Panc1 (cell line): Measurements from ENCODE around the gene BNIP5. TPM values are rescaled to one million over a fixed set of nuclear protein-coding genes. Genes with fewer than 3 reads are reported as not detected.

ENCODE experiments used
- ATAC-seq: fragments of 200-7000 bp; cut with Tn5 transposase; 2 replicates; pipeline ENCODE4 v1.9.1; 2020; ENCODE audit warnings: mild to moderate bottlenecking, moderate library complexity
- BruUV-seq: library from RNA; stranded (reverse); fragments of 400-500 nt; replicated peaks from 2 replicates; lab custom pipeline; 2021; lab: Mats Ljungman, UMichigan
- CTCF ChIA-PET: fragments of 300-600 bp; sonication (Branson Sonifier 250); formaldehyde crosslinking; loops from one replicate; lab custom pipeline; 2022; ENCODE audit warnings: antibody characterized with exemption; lab: Charles Lee
- POLR2A ChIA-PET: fragments of 300-600 bp; sonication (Branson Sonifier 250); formaldehyde crosslinking; loops from one replicate; lab custom pipeline; 2022; ENCODE audit warnings: antibody characterized with exemption; lab: Charles Lee
- DNase-seq: peaks from one replicate; pipeline ENCODE4 v3.0.0-alpha.2; 2010; ENCODE audit warnings: low read depth, low spot score
- H3K27ac ChIP-seq: 2 replicates; pipeline ENCODE4 v1.5.1; 2011; ENCODE audit warnings: mild to moderate bottlenecking, low read length, inconsistent platforms
- H3K27me3 ChIP-seq: fragments of 200-500 bp; sonication (Bioruptor generic); 2 replicates; pipeline ENCODE4 v1.6.0; 2014; ENCODE audit warnings: low read length, inconsistent platforms; ENCODE audit not compliant: control insufficient read depth, insufficient read depth
- H3K36me3 ChIP-seq: fragments of 200-500 bp; sonication (Bioruptor generic); 2 replicates; pipeline ENCODE4 v1.5.1; 2014; ENCODE audit warnings: inconsistent platforms, mild to moderate bottlenecking, low read length, moderate library complexity; ENCODE audit not compliant: control insufficient read depth, insufficient read depth
- H3K4me1 ChIP-seq: 2 replicates; pipeline ENCODE4 v1.5.1; 2011; ENCODE audit warnings: inconsistent platforms, mild to moderate bottlenecking, low read length, moderate library complexity; ENCODE audit not compliant: control insufficient read depth, insufficient read depth
- H3K4me3 ChIP-seq, 2 experiments: 2 replicates each; pipeline ENCODE4 v1.5.1; 2011 to 2012; ENCODE audit warnings: low read depth in 2 of 2, low read length in 2 of 2, mild to moderate bottlenecking in 2 of 2, inconsistent platforms in 1 of 2, moderate library complexity in 1 of 2
- H3K9me3 ChIP-seq: fragments of 200-500 bp; sonication (Bioruptor generic); 2 replicates; pipeline ENCODE4 v1.5.1; 2014; ENCODE audit warnings: low read depth, mild to moderate bottlenecking, inconsistent platforms, low read length, moderate library complexity; ENCODE audit not compliant: control insufficient read depth, insufficient read depth
- CTCF ChIP-seq: fragments of 450-650 bp; IDR thresholded peaks from 2 replicates; pipeline ENCODE4 v1.5.1; 2017; ENCODE audit warnings: mild to moderate bottlenecking
- POLR2AphosphoS5 ChIP-seq: IDR thresholded peaks from 2 replicates; pipeline ENCODE4 v1.6.1; 2012; ENCODE audit warnings: mild to moderate bottlenecking, low read depth, low read length, moderate library complexity
- REST ChIP-seq, 2 experiments: IDR thresholded peaks; 2 replicates each; pipeline ENCODE4 v1.6.1; 2011 to 2012; ENCODE audit warnings: low read depth in 2 of 2, control low read depth in 1 of 2, low read length in 1 of 2, mild to moderate bottlenecking in 1 of 2, moderate library complexity in 1 of 2; ENCODE audit not compliant: insufficient read depth in 1 of 2
- SIN3A ChIP-seq: IDR thresholded peaks from 2 replicates; pipeline ENCODE4 v1.6.1; 2012; ENCODE audit warnings: low read depth, mild to moderate bottlenecking, low read length, moderate library complexity, borderline replicate concordance; ENCODE audit not compliant: insufficient read depth
- TCF7L2 ChIP-seq: IDR thresholded peaks from 2 replicates; pipeline ENCODE4 v1.6.1; 2011; ENCODE audit warnings: mild to moderate bottlenecking, low read depth, low read length, inconsistent platforms
- in situ Hi-C: cut with HindIII; loops from 2 replicates; pipeline ENCODE4 v1.10.0; 2016; ENCODE audit warnings: low sequenced_read_pairs, low pct_unique_long_range_greater_than_20kb
- intact Hi-C: fragments of 100-400 bp; cut with micrococcal nuclease; formaldehyde crosslinking; loops from one replicate; pipeline ENCODE4 v1.10.0; 2022; ENCODE audit not compliant: unreplicated experiment
- total RNA-seq: library from RNA; stranded (reverse); gene quantifications from one replicate; pipeline ENCODE4 v1.2.1, GENCODE V29; 2021; ENCODE audit not compliant: unreplicated experiment

BNIP5 gene
- total RNA-seq, 1 experiment from 2014 or later, result not detected

GRCh38 chr6:36378936-36379335 is 42.2 kb upstream of the BNIP5 start:
- POLR2A ChIA-PET, result no interaction called here
- TF ChIP-seq TCF7L2 (no peak), REST (IDR thresholded peaks at IDR 0.05; ENCODE audit: insufficient read depth in 1 of 2, low read depth in 2 of 2, low read length in 1 of 2) (no peak), POLR2AphosphoS5 (no peak), CTCF (no peak), SIN3A (no peak)
- intact Hi-C loops (no loop called here), in situ Hi-C loops (no loop called here)
- CTCF ChIA-PET, result no interaction called here
- Histone ChIP-seq H3K9me3 (no peaks in the 10 kb centered on the region), H3K27me3 (no peaks in the 10 kb centered on the region), H3K4me1 (no peaks in the 10 kb centered on the region), H3K36me3 (no peaks in the 10 kb centered on the region), H3K27ac (no peak overlapping the region), H3K4me3 (no peak overlapping the region)
- BruUV-seq, result no TSS peak
- DNase-seq, result no peak
- ATAC-seq, result no peak

- no peak for TF ChIP-seq SIN3A
- no peak for TF ChIP-seq TCF7L2
- TF ChIP-seq REST (IDR thresholded peaks at IDR 0.05; ENCODE audit: insufficient read depth in 1 of 2, low read depth in 2 of 2, low read length in 1 of 2), result no peak
- TF ChIP-seq CTCF, result no peak
- TF ChIP-seq POLR2AphosphoS5, result no peak
- in situ Hi-C loops, result no loop called here
- no peak overlapping the region for H3K27ac ChIP-seq
- H3K36me3 ChIP-seq, result no peaks in the 10 kb centered on the region
- H3K4me3 ChIP-seq, result no peak overlapping the region
- H3K4me1 ChIP-seq, result no peaks in the 10 kb centered on the region
- POLR2A ChIA-PET, result no interaction called here
- ATAC-seq, result no peak
- no peaks in the 10 kb centered on the region for H3K9me3 ChIP-seq
- intact Hi-C loops, result no loop called here
- BruUV-seq, result no TSS peak
- no peak for DNase-seq
- CTCF ChIA-PET, result no interaction called here
- no peaks in the 10 kb centered on the region for H3K27me3 ChIP-seq
These were observed 41.7 kb upstream of the BNIP5 start for GRCh38 chr6:36378243-36378920.
